ENCODE results near the gene SSH3.

Gene SSH3

GRCh38 chr11:67349036-67349435 is 45.7 kb downstream of the SSH3 start:
- DNase-seq: no peak

- no peak for DNase-seq
Observed at GRCh38 chr11:67349457-67349856, 46.1 kb downstream of the SSH3 start.

GRCh38 chr11:67349928-67350465 is 46.7 kb downstream of the SSH3 start:
- no peak for DNase-seq

DNA sequence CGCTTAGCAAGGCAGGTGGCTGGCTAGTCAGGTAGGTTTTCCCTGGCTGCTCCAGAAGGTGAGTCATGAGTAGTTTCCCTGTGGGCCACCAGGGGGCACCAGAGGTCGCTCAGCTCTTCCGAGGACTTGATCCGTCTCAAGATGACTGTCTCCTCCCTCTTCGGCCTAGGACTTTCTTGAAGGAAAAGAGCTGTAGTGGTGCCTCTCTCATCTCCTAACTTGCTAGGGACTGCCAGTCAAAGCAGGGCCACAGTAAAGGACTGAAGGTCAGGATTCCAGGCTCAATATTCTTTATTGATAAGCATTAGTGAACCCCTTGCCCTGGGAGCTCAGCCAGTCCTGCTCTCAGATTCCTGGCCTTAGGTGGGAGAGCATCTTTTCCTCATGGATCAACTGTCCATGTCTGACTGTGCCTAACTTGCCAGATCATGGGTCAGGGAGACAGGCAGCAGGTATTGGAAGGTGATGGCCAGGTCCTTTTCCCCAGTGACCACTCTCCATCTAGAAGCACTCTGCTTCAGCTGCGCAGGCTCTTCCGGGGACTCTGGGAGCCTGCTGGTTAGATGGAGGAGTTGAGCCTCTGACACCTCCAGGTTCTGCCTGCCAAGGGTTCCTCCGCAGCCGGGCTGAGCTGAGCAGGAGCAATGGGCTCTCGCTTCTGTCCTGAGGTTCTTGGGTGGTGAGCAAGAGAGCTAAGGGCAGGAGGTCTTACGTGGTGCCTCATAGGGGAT is 48.1 kb downstream of the SSH3 start:
- peak; percentile 59 to 66 for DNase-seq

DNA sequence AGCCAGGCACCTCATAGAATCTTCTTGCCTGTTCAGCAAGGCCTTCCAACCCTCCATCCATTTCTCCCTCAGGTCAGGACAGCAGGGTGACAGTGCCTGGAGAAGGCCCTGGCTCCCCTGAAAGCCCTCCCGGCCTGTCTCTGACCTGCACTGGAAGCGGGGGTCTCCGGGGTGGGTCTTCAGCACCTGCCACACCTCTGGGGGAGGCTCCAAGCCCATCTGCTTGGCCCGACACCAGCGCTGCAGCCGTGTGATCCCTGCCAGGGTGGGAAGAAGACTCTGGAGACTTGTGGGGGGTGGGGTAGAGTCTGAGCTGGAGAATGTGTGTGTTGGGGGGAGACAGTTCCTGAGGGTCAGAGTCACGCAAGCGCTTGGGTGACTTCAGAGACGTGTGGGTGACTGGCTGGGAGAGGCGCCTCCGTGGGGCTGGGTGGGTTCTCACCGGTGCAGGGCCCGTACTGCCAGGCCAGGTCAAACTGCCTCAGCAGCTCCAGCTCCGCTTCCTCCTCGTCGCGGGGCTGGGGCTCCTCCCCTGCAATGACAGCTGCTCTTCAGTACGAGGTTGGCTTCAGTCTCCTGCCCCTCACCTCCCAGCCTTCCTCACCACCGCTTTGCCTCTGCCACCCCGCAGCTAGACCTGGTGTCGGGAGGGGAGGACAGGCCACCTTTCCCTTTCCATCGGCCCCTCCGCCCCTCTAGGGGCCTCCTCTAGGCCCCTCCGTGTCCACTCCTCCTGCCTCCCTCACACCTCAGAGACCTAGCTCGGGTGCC is 49.4 kb downstream of the SSH3 start:
- no peak for DNase-seq

- peak; percentile 98 for DNase-seq
Observed at GRCh38 chr11:67353317-67354074, 50.2 kb downstream of the SSH3 start, which contains the start of gene POLD4. Gene POLD4, minus strand, starts transcription at chr11:67353546. Its CDS starts 147 bp downstream, at chr11:67353399.

GRCh38 chr11:67354075-67355022 is 51.0 kb downstream of the SSH3 start:
- DNase-seq: peak in 1 of 2 experiments; percentile 40

GRCh38 chr11:67355023-67355793 is 51.9 kb downstream of the SSH3 start:
- DNase-seq: no peak

DNA sequence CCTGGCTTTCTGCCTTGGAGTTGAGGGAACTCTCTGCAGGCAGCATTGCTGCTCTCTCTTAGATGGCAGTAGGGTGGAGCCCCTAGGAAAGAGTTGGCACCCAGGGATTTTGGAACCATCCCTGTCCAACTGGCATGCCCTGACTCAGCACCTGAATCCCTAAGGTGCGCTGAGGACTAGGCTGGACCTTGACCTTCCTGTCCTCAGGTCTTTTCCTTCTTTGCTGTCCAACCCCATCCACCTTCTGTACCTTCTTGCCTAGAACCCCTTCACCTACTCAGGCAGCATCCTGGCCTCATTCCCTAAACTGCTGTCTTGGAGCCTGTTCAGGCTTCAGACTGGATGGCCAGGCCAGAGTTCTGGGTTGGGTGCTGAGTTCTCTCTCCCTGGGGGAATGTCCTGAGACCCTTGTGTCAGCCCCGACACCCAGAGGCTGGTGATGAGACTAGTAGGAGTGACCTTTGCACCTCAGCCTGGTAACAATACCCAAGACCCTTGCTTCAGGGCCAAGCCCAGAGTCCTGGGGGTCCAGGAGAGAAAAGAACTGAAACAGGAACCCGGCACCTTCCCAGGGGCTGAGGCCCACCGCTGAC is 52.6 kb downstream of the SSH3 start:
- no peak for DNase-seq

- DNase-seq: no peak
Observed at GRCh38 chr11:67356387-67356863, 53.1 kb downstream of the SSH3 start.

GRCh38 chr11:67356864-67357561 is 53.7 kb downstream of the SSH3 start:
- peak; percentile 67 to 75 for DNase-seq

DNA sequence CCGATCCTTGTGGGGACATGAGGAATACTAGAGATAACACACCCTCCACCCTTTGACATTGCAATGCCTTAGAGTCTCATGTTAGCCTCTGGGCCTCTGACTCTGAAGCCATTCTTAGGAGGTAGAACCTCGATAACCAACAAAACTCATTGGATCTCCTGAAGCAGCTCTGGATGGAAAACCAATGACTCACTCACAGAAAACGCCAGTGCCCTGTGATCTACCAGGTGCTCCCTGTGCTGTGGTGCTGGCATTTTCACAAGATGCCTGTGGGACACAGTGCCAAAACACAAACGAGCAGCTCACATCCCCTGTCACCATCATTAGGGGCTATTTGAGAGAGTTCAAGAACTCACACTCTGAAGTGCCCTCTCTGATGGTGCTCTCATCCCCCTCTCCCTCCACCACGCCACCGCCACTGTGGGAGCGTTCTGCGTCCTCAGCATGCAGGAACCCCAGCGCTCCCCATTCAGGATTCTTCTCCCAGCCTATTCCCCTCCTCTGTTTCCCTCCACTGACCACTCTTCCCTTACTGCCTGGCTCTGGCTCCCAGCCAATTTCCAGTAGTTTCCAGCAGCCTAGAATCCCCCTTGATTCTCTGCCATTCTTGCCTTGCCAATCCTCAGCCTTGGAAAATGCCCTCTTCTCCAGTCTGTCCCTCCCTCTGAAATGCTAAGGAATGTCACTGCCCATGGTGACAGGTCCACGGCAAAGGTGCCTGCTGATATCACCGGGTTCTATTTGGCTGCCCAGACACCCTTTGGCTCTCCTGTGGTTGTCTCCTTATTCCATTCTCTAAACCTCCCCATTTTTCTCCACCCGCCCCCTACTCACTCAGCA is 54.7 kb downstream of the SSH3 start:
- no peak for DNase-seq
